ENCODE data around the gene TSPEAR.

GRCh38 chr21:44579056-44579832 lies 132.1 kb downstream of the TSPEAR start:
- TF ChIP-seq CTCF (IDR thresholded peaks at IDR 0.05) (no peak), POLR2A (IDR thresholded peaks at IDR 0.05) (no peak)

All from right lobe of liver (tissue), 4 donors.